Stimulated activated CD4-positive, alpha-beta T cell treated with anti-CD3 and anti-CD28 coated beads, Interleukin-1b, Interleukin-23, amount 100 ng/mL, for 4 hours (primary cell): ENCODE results near the gene KLK2.
A peak's percentile ranks its signal among the peaks of the same experiment; 100 is the strongest.
"Not testable (repeated sequence)": the region's sequence is repeated elsewhere in the genome, so short reads cannot be mapped to it uniquely, and the experiment has no call there.

ENCODE experiments used
- DNase-seq, 2 donors: peaks; one replicate each; pipeline ENCODE4 v3.0.0-alpha.2; 2020; ENCODE audit warnings: low read depth in 2 of 2

The KLK2 gene

GRCh38 chr19:50894478-50895356 lies 21.5 kb downstream of the KLK2 start:
- DNase-seq: no peak

- not testable (repeated sequence) for DNase-seq
These were observed 22.9 kb downstream of the KLK2 start for GRCh38 chr19:50896089-50896590.

- DNase-seq: no peak
These were observed 23.5 kb downstream of the KLK2 start for GRCh38 chr19:50896591-50897190.

- no peak for DNase-seq
These were observed 24.0 kb downstream of the KLK2 start for GRCh38 chr19:50897191-50897607.

GRCh38 chr19:50897612-50898011 lies 24.4 kb downstream of the KLK2 start:
- DNase-seq: no peak

- DNase-seq: no peak
These were observed 24.8 kb downstream of the KLK2 start for GRCh38 chr19:50898018-50898417.

GRCh38 chr19:50899569-50899968 lies 26.3 kb downstream of the KLK2 start:
- DNase-seq: no peak

GRCh38 chr19:50902640-50903039 lies 29.4 kb downstream of the KLK2 start:
- DNase-seq: no peak

GRCh38 chr19:50906217-50906616 lies 33.0 kb downstream of the KLK2 start:
- DNase-seq: peak; percentile 9 to 30

- no peak for DNase-seq
These were observed 35.1 kb downstream of the KLK2 start for GRCh38 chr19:50908336-50908735.

- peak in 1 of 2 donors; percentile 18 for DNase-seq
These were observed 36.2 kb downstream of the KLK2 start for GRCh38 chr19:50909240-50910070.

- no peak for DNase-seq
These were observed 37.5 kb downstream of the KLK2 start for GRCh38 chr19:50910722-50911121.

GRCh38 chr19:50911206-50912101 lies 38.2 kb downstream of the KLK2 start, which contains the start of gene KLK4:
KLK4 (minus strand) TSS chr19:50911395; CDS start chr19:50910738, 657 bp downstream.
- no peak for DNase-seq

GRCh38 chr19:50912102-50912599 lies 38.9 kb downstream of the KLK2 start:
- no peak for DNase-seq

GRCh38 chr19:50912727-50913716 lies 39.8 kb downstream of the KLK2 start:
- DNase-seq: no peak

- no peak for DNase-seq
These were observed 42.8 kb downstream of the KLK2 start for GRCh38 chr19:50916069-50916468.

- DNase-seq: no peak
These were observed 48.4 kb downstream of the KLK2 start for GRCh38 chr19:50921426-50922316.

GRCh38 chr19:50922317-50922853 lies 49.1 kb downstream of the KLK2 start:
- peak; percentile 61 to 65 for DNase-seq
